Keratinocyte (primary cell): ENCODE data around the gene NCR2. TPM values are rescaled to one million over a fixed set of nuclear protein-coding genes. Genes with fewer than 3 reads are reported as not detected.

Source experiments
- DNase-seq: peaks from one replicate; pipeline ENCODE4 v3.0.0-alpha.2; 2011; ENCODE audit warnings: low read depth, missing footprints, low spot score
- FAIRE-seq: peaks from 2 replicates; lab custom pipeline; 2011; peaks lifted over from hg19 to GRCh38; lab: Jason Lieb, UNC
- H2AFZ ChIP-seq: 2 replicates; pipeline ENCODE4 v1.6.0; 2012; ENCODE audit warnings: low read length, control low read depth, inconsistent platforms; ENCODE audit not compliant: control insufficient read depth
- H3K27ac ChIP-seq: 2 replicates; pipeline ENCODE4 v1.5.1; 2011; ENCODE audit warnings: low read length; ENCODE audit not compliant: control insufficient read depth, insufficient read depth
- H3K27me3 ChIP-seq: 3 replicates; pipeline ENCODE4 v1.6.0; 2011; ENCODE audit warnings: low read length; ENCODE audit not compliant: control insufficient read depth, insufficient read depth; ENCODE audit errors: extremely low read depth
- H3K36me3 ChIP-seq, 2 experiments: 2 replicates in 1 of 2; 3 replicates in 1 of 2; pipeline ENCODE4 v1.5.1; 2011; ENCODE audit warnings: low read length in 2 of 2, mild to moderate bottlenecking in 1 of 2; ENCODE audit not compliant: control insufficient read depth in 2 of 2, insufficient read depth in 2 of 2; ENCODE audit errors: extremely low read depth in 1 of 2
- H3K4me1 ChIP-seq: 3 replicates; pipeline ENCODE4 v1.5.1; 2011; ENCODE audit warnings: low read length; ENCODE audit not compliant: control insufficient read depth, insufficient read depth; ENCODE audit errors: extremely low read depth
- H3K4me2 ChIP-seq: 3 replicates; pipeline ENCODE4 v1.6.0; 2011; ENCODE audit warnings: low read depth, low read length; ENCODE audit not compliant: control insufficient read depth, insufficient read depth; ENCODE audit errors: extremely low read depth
- H3K4me3 ChIP-seq, 3 experiments: fragments of 200-600 bp in 1 of 3; sonication (generic) in 1 of 3; 2 replicates in 2 of 3; 3 replicates in 1 of 3; pipeline ENCODE4 v1.5.1; 2011 to 2016; ENCODE audit warnings: low read length in 3 of 3, mild to moderate bottlenecking in 3 of 3, control low read depth in 2 of 3, inconsistent platforms in 1 of 3, low read depth in 1 of 3, mixed read lengths in 1 of 3, mixed run types in 1 of 3, moderate library complexity in 1 of 3; ENCODE audit not compliant: control insufficient read depth in 2 of 3, insufficient read depth in 2 of 3; ENCODE audit errors: extremely low read depth in 1 of 3
- H3K79me2 ChIP-seq: 2 replicates; pipeline ENCODE4 v1.6.0; 2012; ENCODE audit warnings: low read length; ENCODE audit not compliant: control insufficient read depth, insufficient read depth
- H3K9ac ChIP-seq: 3 replicates; pipeline ENCODE4 v1.6.0; 2011; ENCODE audit warnings: low read length; ENCODE audit not compliant: control insufficient read depth, insufficient read depth; ENCODE audit errors: extremely low read depth
- H3K9me1 ChIP-seq: 3 replicates; pipeline ENCODE4 v1.6.0; 2011; ENCODE audit warnings: low read length; ENCODE audit not compliant: control insufficient read depth, insufficient read depth; ENCODE audit errors: extremely low read depth
- H3K9me3 ChIP-seq: 2 replicates; pipeline ENCODE4 v1.5.1; 2012; ENCODE audit warnings: low read depth, low read length; ENCODE audit not compliant: control insufficient read depth
- H4K20me1 ChIP-seq: 3 replicates; pipeline ENCODE4 v1.6.0; 2011; ENCODE audit warnings: low read length; ENCODE audit not compliant: control insufficient read depth, insufficient read depth; ENCODE audit errors: extremely low read depth
- CTCF ChIP-seq, 3 experiments: IDR thresholded peaks in 1 of 3; conservative IDR thresholded peaks in 1 of 3; optimal IDR thresholded peaks in 1 of 3; 2 replicates in 2 of 3; 3 replicates in 1 of 3; pipeline versions ENCODE3 to v1.5.1; 2011; ENCODE audit warnings: low read length in 3 of 3, mild to moderate bottlenecking in 3 of 3, moderate library complexity in 2 of 3, control low read depth in 1 of 3, inconsistent platforms in 1 of 3; ENCODE audit not compliant: insufficient read depth in 2 of 3; ENCODE audit errors: extremely low read depth in 1 of 3
- EZH2 ChIP-seq: IDR thresholded peaks from one replicate; pipeline ENCODE4 v1.6.1; 2012; ENCODE audit warnings: inconsistent platforms, mild to moderate bottlenecking, low read length, moderate library complexity
- dilution Hi-C: fragments of 300-500 bp; cut with MboI; formaldehyde crosslinking; loops from one replicate; pipeline ENCODE4 v1.7.0; 2020; ENCODE audit warnings: low sequenced_read_pairs; ENCODE audit not compliant: extremely low pct_ligation_motif_present
- polyA plus RNA-seq, 5 experiments: library from polyadenylated mRNA; depleted of rRNA in 3 of 5; stranded (reverse) in 3 of 5; stranded (forward) in 1 of 5; unstranded in 1 of 5; fragments of >200 nt; gene quantifications; 1 replicate in 1 of 5; 2 replicates in 3 of 5; 3 replicates in 1 of 5; pipeline versions ENCODE4 v1.2.1 to v1.2.3, GENCODE V29; 2011 to 2012; ENCODE audit warnings: missing spikeins in 2 of 5, low read depth in 1 of 5, low replicate concordance in 1 of 5

Gene NCR2
- polyA plus RNA-seq, 1 donor (not counting 4 experiments of a cell fraction or from before 2014, with no cell fraction given), result not detected

DNA sequence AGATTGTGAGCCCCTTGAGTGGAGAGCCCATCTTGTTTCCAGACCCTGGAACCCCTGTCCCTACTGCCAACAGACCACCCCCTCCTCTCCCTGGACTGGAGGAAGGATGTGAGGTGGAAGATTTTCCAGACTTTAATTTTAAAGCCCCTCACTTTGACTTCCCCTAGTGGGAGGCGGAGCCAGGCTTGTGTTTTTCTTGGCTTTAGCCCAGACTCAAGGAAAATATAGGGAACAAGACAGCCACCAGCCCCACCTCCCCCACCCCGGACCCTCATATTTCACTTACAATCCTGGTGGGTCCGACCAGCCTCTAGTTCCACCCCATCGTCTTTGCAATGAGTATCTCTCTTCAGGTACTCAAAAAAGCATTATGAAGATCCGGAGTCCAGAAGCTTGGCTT is 40.8 kb downstream of the NCR2 start:
- DNase-seq, result no peak
- H3K36me3 ChIP-seq, result no peaks in the 10 kb centered on the region
- H3K79me2 ChIP-seq, result no peaks in the 10 kb centered on the region
- H3K9me3 ChIP-seq, result no peaks in the 10 kb centered on the region
- no peak overlapping the region for H3K27ac ChIP-seq
- no peak for FAIRE-seq
- H3K4me3 ChIP-seq, result no peak overlapping the region
- H3K27me3 ChIP-seq, result peaks cover 77% of the 10 kb centered on the region
- H2AFZ ChIP-seq, result no peak overlapping the region
- no peaks in the 10 kb centered on the region for H3K9me1 ChIP-seq
- H3K4me1 ChIP-seq, result peaks cover 12% of the 10 kb centered on the region
- H3K9ac ChIP-seq, result no peak overlapping the region
- dilution Hi-C loops, result no loop called here
- TF ChIP-seq CTCF (optimal IDR thresholded peaks at IDR 0.05 in 1 of 3, IDR thresholded peaks at IDR 0.05 in 1 of 3, conservative IDR thresholded peaks at IDR 0.05 in 1 of 3; ENCODE audit: extremely low read depth in 1 of 3, insufficient read depth in 2 of 3, low read length in 3 of 3) (no peak), EZH2 (peak; percentile 13)
- no peaks in the 10 kb centered on the region for H4K20me1 ChIP-seq
- no peak overlapping the region for H3K4me2 ChIP-seq

GRCh38 chr6:41377071-41377470 is 41.7 kb downstream of the NCR2 start:
- DNase-seq (no peak), FAIRE-seq (no peak)
- dilution Hi-C loops, result no loop called here

More at GRCh38 chr6:41377071-41377470, 41.7 kb downstream of the NCR2 start:
- Histone ChIP-seq H3K36me3 (no peaks in the 10 kb centered on the region), H3K4me3 (no peak overlapping the region), H2AFZ (no peak overlapping the region), H3K27me3 (peaks cover 72% of the 10 kb centered on the region), H3K9me3 (no peaks in the 10 kb centered on the region), H3K4me1 (peaks cover 10% of the 10 kb centered on the region), H4K20me1 (no peaks in the 10 kb centered on the region), H3K9ac (no peak overlapping the region), H3K9me1 (no peaks in the 10 kb centered on the region), H3K79me2 (no peaks in the 10 kb centered on the region), H3K27ac (no peak overlapping the region), H3K4me2 (no peak overlapping the region)
- TF ChIP-seq CTCF (optimal IDR thresholded peaks at IDR 0.05 in 1 of 3, IDR thresholded peaks at IDR 0.05 in 1 of 3, conservative IDR thresholded peaks at IDR 0.05 in 1 of 3; ENCODE audit: extremely low read depth in 1 of 3, insufficient read depth in 2 of 3, low read length in 3 of 3), result no peak
- TF ChIP-seq EZH2, result no peak
